Pons (tissue), 1 donor: ENCODE results near the gene TRABD.
"Not testable (repeated sequence)": the region's sequence is repeated elsewhere in the genome, so short reads cannot be mapped to it uniquely, and the experiment has no call there.

ENCODE experiments used
- DNase-seq: peaks from one replicate; pipeline ENCODE4 v3.0.0-alpha.2; 2016; ENCODE audit warnings: low spot score

The TRABD gene

GRCh38 chr22:50151571-50152537 is 33.9 kb upstream of the TRABD start:
- no peak for DNase-seq

GRCh38 chr22:50153056-50153755 is 32.5 kb upstream of the TRABD start:
- no peak for DNase-seq

- DNase-seq: no peak
Observed at GRCh38 chr22:50153756-50154140, 32.0 kb upstream of the TRABD start.

- no peak for DNase-seq
Observed at GRCh38 chr22:50157709-50158375, 27.9 kb upstream of the TRABD start.

- no peak for DNase-seq
Observed at GRCh38 chr22:50160947-50161346, 24.8 kb upstream of the TRABD start.

- no peak for DNase-seq
Observed at GRCh38 chr22:50161508-50162390, 24.0 kb upstream of the TRABD start.

GRCh38 chr22:50162391-50162956 is 23.2 kb upstream of the TRABD start:
- no peak for DNase-seq

- no peak for DNase-seq
Observed at GRCh38 chr22:50165436-50166123, 20.1 kb upstream of the TRABD start.

- DNase-seq: no peak
Observed at GRCh38 chr22:50167689-50168489, 17.8 kb upstream of the TRABD start.

- not testable (repeated sequence) for DNase-seq
Observed at GRCh38 chr22:50168490-50169180, 17.1 kb upstream of the TRABD start.

GRCh38 chr22:50169181-50169759 is 16.4 kb upstream of the TRABD start:
- no peak for DNase-seq

GRCh38 chr22:50169774-50170341 is 15.9 kb upstream of the TRABD start:
- DNase-seq: no peak

- no peak for DNase-seq
Observed at GRCh38 chr22:50170453-50171318, 15.0 kb upstream of the TRABD start, which contains the start of gene PANX2. PANX2 (plus strand) TSS chr22:50170731; CDS start chr22:50170731, 0 bp downstream.

GRCh38 chr22:50171319-50171964 is 14.3 kb upstream of the TRABD start:
- DNase-seq: no peak

GRCh38 chr22:50171965-50172421 is 13.7 kb upstream of the TRABD start:
- DNase-seq: no peak

GRCh38 chr22:50173311-50173982 is 12.3 kb upstream of the TRABD start:
- DNase-seq: no peak
